Esophagus squamous epithelium (tissue), 5 donors: ENCODE measurements around the gene SIGLEC1. TPM values are rescaled to one million over a fixed set of nuclear protein-coding genes. Genes with fewer than 3 reads are reported as not detected.

Experiments used
- DNase-seq: peaks from one replicate; lab custom pipeline; 2025; lab: John Stamatoyannopoulos, UW
- H3K27ac ChIP-seq, 4 donors: fragments of 200-600 bp; sonication (generic); one replicate each; pipeline ENCODE4 v1.5.1; 2016 to 2019; ENCODE audit warnings: mild to moderate bottlenecking in 1 of 4
- H3K27me3 ChIP-seq, 4 donors: fragments of 200-600 bp; sonication (generic); 1 replicate in 3 of 4; 2 replicates in 1 of 4; pipeline versions ENCODE4 v1.5.1 to v1.6.0; 2017 to 2021; ENCODE audit warnings: antibody characterized with exemption in 1 of 4
- H3K36me3 ChIP-seq, 3 donors: fragments of 200-600 bp; sonication (generic); one replicate each; pipeline ENCODE4 v1.5.1; 2016 to 2019
- H3K4me1 ChIP-seq, 3 donors: fragments of 200-600 bp; sonication (generic); one replicate each; pipeline ENCODE4 v1.5.1; 2017 to 2019
- H3K4me3 ChIP-seq, 4 donors: fragments of 200-600 bp; sonication (generic); 1 replicate in 3 of 4; 2 replicates in 1 of 4; pipeline ENCODE4 v1.5.1; 2016 to 2019; ENCODE audit warnings: mild to moderate bottlenecking in 2 of 4, moderate library complexity in 1 of 4
- H3K9me3 ChIP-seq, 3 donors: fragments of 200-600 bp; sonication (generic); one replicate each; pipeline ENCODE4 v1.5.1; 2016 to 2019
- POLR2A ChIP-seq, 4 donors: fragments of 450-650 bp; IDR thresholded peaks; one replicate each; pipeline ENCODE4 v1.6.1; 2017; ENCODE audit warnings: antibody characterized with exemption in 4 of 4, mild to moderate bottlenecking in 4 of 4, moderate library complexity in 3 of 4
- WGBS, 2 donors: methylation state at CpG; one replicate each; pipeline ENCODE4 v1.1.5; 2018; 5-methylcytosine and 5-hydroxymethylcytosine counted together
- intact Hi-C: fragments of 100-400 bp; cut with DNase I; formaldehyde crosslinking; loops from one replicate; pipeline ENCODE4 v1.15.0; 2022
- total RNA-seq, 4 donors: library from RNA; depleted of rRNA; stranded (reverse); fragments of >200 nt; gene quantifications; one replicate each; pipeline ENCODE4 v1.1.0, GENCODE V29; 2016
- TF ChIP-seq, protein P1 (sequence below), 6 experiments: fragments of 450-650 bp in 4 of 6; fragments of 200-600 bp in 2 of 6; sonication (generic) in 2 of 6; IDR thresholded peaks; one replicate each; pipeline ENCODE4 v1.5.1; 2016 to 2019; ENCODE audit warnings: antibody characterized with exemption in 6 of 6, mild to moderate bottlenecking in 4 of 6, moderate library complexity in 4 of 6
- donor health status: DM: yes; HTN: yes; CAD: no.

Gene SIGLEC1
- total RNA-seq, 4 donors from 2014 or later: 0.11 to 6.9 (median 1.8) TPM

- no peak for DNase-seq
- Histone ChIP-seq H3K27ac (no peak overlapping the region), H3K4me1 (peaks cover 4 to 42% (median 9%) of the 10 kb centered on the region in 3 donors), H3K36me3 (peaks cover 0 to 41% (median 0%) of the 10 kb centered on the region in 3 donors), H3K9me3 (no peaks in the 10 kb centered on the region), H3K4me3 (peak overlapping the region in 2 of 4 donors; percentile 15 to 31), H3K27me3 (peaks cover 0 to 55% (median 0%) of the 10 kb centered on the region in 4 donors)
- intact Hi-C loops: no loop called here
- TF ChIP-seq, protein P1, sequence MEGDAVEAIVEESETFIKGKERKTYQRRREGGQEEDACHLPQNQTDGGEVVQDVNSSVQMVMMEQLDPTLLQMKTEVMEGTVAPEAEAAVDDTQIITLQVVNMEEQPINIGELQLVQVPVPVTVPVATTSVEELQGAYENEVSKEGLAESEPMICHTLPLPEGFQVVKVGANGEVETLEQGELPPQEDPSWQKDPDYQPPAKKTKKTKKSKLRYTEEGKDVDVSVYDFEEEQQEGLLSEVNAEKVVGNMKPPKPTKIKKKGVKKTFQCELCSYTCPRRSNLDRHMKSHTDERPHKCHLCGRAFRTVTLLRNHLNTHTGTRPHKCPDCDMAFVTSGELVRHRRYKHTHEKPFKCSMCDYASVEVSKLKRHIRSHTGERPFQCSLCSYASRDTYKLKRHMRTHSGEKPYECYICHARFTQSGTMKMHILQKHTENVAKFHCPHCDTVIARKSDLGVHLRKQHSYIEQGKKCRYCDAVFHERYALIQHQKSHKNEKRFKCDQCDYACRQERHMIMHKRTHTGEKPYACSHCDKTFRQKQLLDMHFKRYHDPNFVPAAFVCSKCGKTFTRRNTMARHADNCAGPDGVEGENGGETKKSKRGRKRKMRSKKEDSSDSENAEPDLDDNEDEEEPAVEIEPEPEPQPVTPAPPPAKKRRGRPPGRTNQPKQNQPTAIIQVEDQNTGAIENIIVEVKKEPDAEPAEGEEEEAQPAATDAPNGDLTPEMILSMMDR (IDR thresholded peaks at IDR 0.05): peak; percentile 30 to 75 (median 59)
- TF ChIP-seq POLR2A (IDR thresholded peaks at IDR 0.05): no peak
- 27 to 41% methylated on average over 3 to 13 of the region's 72 CpGs for WGBS, 2 donors
Measured at GRCh38 chr20:3749689-3750531, 37.5 kb upstream of the SIGLEC1 start.

DNA sequence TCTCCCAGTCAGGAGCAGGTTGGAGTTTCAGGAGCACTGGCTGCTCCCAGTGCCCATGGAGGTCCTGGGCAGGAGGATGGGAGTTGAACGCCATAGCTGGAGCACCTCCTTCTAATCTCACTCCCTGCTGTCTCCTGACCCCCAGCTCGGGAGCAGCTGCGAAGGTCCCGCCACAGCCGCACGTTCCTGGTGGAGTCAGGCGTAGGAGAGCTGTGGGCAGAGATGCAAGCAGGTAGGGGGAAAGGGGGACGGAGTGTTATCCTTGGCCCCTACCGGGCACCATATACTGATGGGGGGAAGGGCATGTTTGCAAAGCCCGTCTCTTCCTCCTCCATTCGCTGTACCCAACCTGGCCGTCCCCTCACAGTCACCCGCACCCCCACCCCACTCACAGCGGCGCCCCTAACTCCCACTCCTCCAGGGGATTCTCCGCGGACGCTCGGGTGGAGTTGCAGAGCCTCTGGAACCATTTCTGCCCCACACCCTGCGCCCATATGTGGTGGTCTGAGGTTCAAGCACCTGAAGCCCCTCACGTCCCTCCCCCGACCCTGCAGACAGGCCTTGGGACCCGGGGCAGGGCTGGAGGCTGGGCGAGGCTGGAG is 36.8 kb upstream of the SIGLEC1 start:
- H3K36me3 ChIP-seq: peaks cover 0 to 37% (median 0%) of the 10 kb centered on the region in 3 donors
- H3K9me3 ChIP-seq: no peaks in the 10 kb centered on the region
- H3K4me3 ChIP-seq: peak overlapping the region in 2 of 4 donors; percentile 15 to 31
- TF ChIP-seq POLR2A (IDR thresholded peaks at IDR 0.05): no peak
- intact Hi-C loops: no loop called here
- WGBS, 2 donors: 86 to 87% methylated on average over 3 to 10 of the region's 24 CpGs
- peaks cover 4 to 49% (median 12%) of the 10 kb centered on the region in 3 donors for H3K4me1 ChIP-seq
- no peak for DNase-seq
- H3K27ac ChIP-seq: no peak overlapping the region
- peaks cover 0 to 61% (median 0%) of the 10 kb centered on the region in 4 donors for H3K27me3 ChIP-seq

- peaks cover 4 to 49% (median 12%) of the 10 kb centered on the region in 3 donors for H3K4me1 ChIP-seq
- WGBS, 2 donors: 80% methylated on average over 2 of the region's 16 CpGs; no CpG with 5 or more reads in 1 of the 2 donors
- intact Hi-C loops: no loop called here
Measured at GRCh38 chr20:3748073-3748472, 35.7 kb upstream of the SIGLEC1 start.

GRCh38 chr20:3747471-3747870 is 35.1 kb upstream of the SIGLEC1 start:
- peaks cover 0 to 37% (median 0%) of the 10 kb centered on the region in 3 donors for H3K36me3 ChIP-seq
- WGBS, 2 donors: 88% methylated on average over 2 of the region's 2 CpGs; no CpG with 5 or more reads in 1 of the 2 donors

More at GRCh38 chr20:3748073-3748472, 35.7 kb upstream of the SIGLEC1 start:
- no peaks in the 10 kb centered on the region for H3K9me3 ChIP-seq
- TF ChIP-seq POLR2A (IDR thresholded peaks at IDR 0.05): no peak
- TF ChIP-seq, protein P1 (IDR thresholded peaks at IDR 0.05): no peak
- no peak overlapping the region for H3K4me3 ChIP-seq
- H3K27ac ChIP-seq: no peak overlapping the region
- H3K36me3 ChIP-seq: peaks cover 0 to 37% (median 0%) of the 10 kb centered on the region in 3 donors
- DNase-seq: no peak
- peaks cover 0 to 61% (median 0%) of the 10 kb centered on the region in 4 donors for H3K27me3 ChIP-seq

DNA sequence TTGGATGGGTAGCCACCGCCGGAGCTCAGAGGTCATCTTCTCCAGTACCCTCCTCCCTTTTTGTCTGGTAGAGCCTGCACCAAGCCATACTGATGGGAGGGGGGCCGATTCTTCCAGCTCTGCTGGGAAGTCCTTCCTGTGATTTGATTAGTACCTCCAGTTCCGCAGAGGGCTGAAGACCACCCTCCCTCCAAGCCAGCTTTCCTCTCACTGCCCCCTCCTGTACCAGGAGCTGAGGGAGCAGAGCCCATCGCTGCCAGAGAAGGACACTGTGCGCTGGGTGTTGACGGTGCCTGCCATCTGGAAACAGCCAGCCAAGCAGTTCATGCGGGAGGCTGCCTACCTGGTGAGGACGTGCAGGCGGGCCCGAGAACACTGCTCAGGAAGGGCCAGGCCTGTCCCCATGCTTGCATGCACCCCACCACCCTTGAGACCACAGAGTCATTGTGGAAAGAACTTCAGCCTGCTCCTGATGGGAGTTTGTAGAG is 33.3 kb upstream of the SIGLEC1 start:
- DNase-seq: no peak
- no peaks in the 10 kb centered on the region for H3K9me3 ChIP-seq
- H3K4me1 ChIP-seq: peaks cover 0 to 29% (median 9%) of the 10 kb centered on the region in 3 donors
- H3K4me3 ChIP-seq: no peak overlapping the region
- no peak overlapping the region for H3K27ac ChIP-seq
- intact Hi-C loops: no loop called here
- TF ChIP-seq, protein P1 (IDR thresholded peaks at IDR 0.05): no peak
- TF ChIP-seq POLR2A (IDR thresholded peaks at IDR 0.05): no peak
- peaks cover 0 to 54% (median 0%) of the 10 kb centered on the region in 4 donors for H3K27me3 ChIP-seq
- H3K36me3 ChIP-seq: peaks cover 0 to 26% (median 0%) of the 10 kb centered on the region in 3 donors
- 60 to 76% methylated on average over 3 to 6 of the region's 11 CpGs for WGBS, 2 donors

More at GRCh38 chr20:3747471-3747870, 35.1 kb upstream of the SIGLEC1 start:
- no peak for DNase-seq
- H3K27me3 ChIP-seq: peaks cover 0 to 61% (median 0%) of the 10 kb centered on the region in 4 donors
- no peak for TF ChIP-seq POLR2A (IDR thresholded peaks at IDR 0.05)
- H3K4me1 ChIP-seq: peaks cover 4 to 43% (median 9%) of the 10 kb centered on the region in 3 donors
- intact Hi-C loops: no loop called here
- no peaks in the 10 kb centered on the region for H3K9me3 ChIP-seq
- no peak overlapping the region for H3K27ac ChIP-seq
- H3K4me3 ChIP-seq: no peak overlapping the region
